GM18502 (cell line): ENCODE results near the gene POLR1G.
A peak's percentile ranks its signal among the peaks of the same experiment; 100 is the strongest.
"Not testable (repeated sequence)": the region's sequence is repeated elsewhere in the genome, so short reads cannot be mapped to it uniquely, and the experiment has no call there.

Source experiments
- ATAC-seq: cut with Tn5 transposase; IDR thresholded peaks from one replicate; pipeline ENCODE4 v1.9.1; 2021; ENCODE audit warnings: mild to moderate bottlenecking; ENCODE audit not compliant: unreplicated experiment, poor library complexity

The POLR1G gene

GRCh38 chr19:45395821-45396617 lies 10.4 kb upstream of the POLR1G start:
- ATAC-seq, result no peak

- ATAC-seq, result no peak
Observed at GRCh38 chr19:45400192-45400591, 6.3 kb upstream of the POLR1G start.

- no peak for ATAC-seq
Observed at GRCh38 chr19:45401815-45402214, 4.6 kb upstream of the POLR1G start.

- no peak for ATAC-seq
Observed at GRCh38 chr19:45402298-45403061, 4.0 kb upstream of the POLR1G start.

- ATAC-seq, result no peak
Observed at GRCh38 chr19:45403272-45403671, 3.2 kb upstream of the POLR1G start.

GRCh38 chr19:45403781-45404556 lies 2.5 kb upstream of the POLR1G start:
- no peak for ATAC-seq

GRCh38 chr19:45404557-45405434 lies 1.6 kb upstream of the POLR1G start, which contains the start of gene PPP1R13L:
Gene PPP1R13L (minus strand): TSS chr19:45405069. CDS start chr19:45398318, 6,751 bp downstream.
- peak; percentile 30 for ATAC-seq

- peak; percentile 54 for ATAC-seq
Observed at GRCh38 chr19:45405435-45406225, 814 bp upstream of the POLR1G start.

- ATAC-seq, result no peak
Observed at GRCh38 chr19:45407091-45407375, 589 bp downstream of the POLR1G start.

GRCh38 chr19:45407585-45407984 lies 1.1 kb downstream of the POLR1G start:
- ATAC-seq, result not testable (repeated sequence)

GRCh38 chr19:45408121-45408520 lies 1.7 kb downstream of the POLR1G start:
- ATAC-seq, result no peak

GRCh38 chr19:45408830-45409556 lies 2.5 kb downstream of the POLR1G start:
- no peak for ATAC-seq

- ATAC-seq, result no peak
Observed at GRCh38 chr19:45409557-45409920, 3.1 kb downstream of the POLR1G start.

- ATAC-seq, result not testable (repeated sequence)
Observed at GRCh38 chr19:45410330-45410729, 3.9 kb downstream of the POLR1G start.

GRCh38 chr19:45413497-45413896 lies 7.1 kb downstream of the POLR1G start:
- ATAC-seq, result no peak

GRCh38 chr19:45414468-45414867 lies 8.0 kb downstream of the POLR1G start:
- ATAC-seq, result no peak

- ATAC-seq, result no peak
Observed at GRCh38 chr19:45417151-45417550, 10.7 kb downstream of the POLR1G start.

- no peak for ATAC-seq
Observed at GRCh38 chr19:45418802-45419201, 12.4 kb downstream of the POLR1G start.

GRCh38 chr19:45419396-45419795 lies 13.0 kb downstream of the POLR1G start:
- peak; percentile 67 for ATAC-seq
